MM.1S (cell line): ENCODE data around the gene SPINT2.

Experiments used
- DNase-seq: peaks from one replicate; pipeline ENCODE4 v3.0.0-alpha.2; 2015
- H2AFZ ChIP-seq: fragments of 300-600 bp; sonication (generic); 2 replicates; pipeline ENCODE4 v1.6.0; 2016; ENCODE audit warnings: antibody characterized with exemption, low read length
- H3F3A ChIP-seq: fragments of 300-600 bp; sonication (generic); 2 replicates; pipeline ENCODE4 v1.6.1; 2016; ENCODE audit warnings: mild to moderate bottlenecking, antibody characterized with exemption, low read length, moderate library complexity, mixed read lengths; ENCODE audit not compliant: insufficient read depth
- H3K27ac ChIP-seq: fragments of 300-600 bp; sonication (generic); 2 replicates; pipeline ENCODE4 v1.5.1; 2016; ENCODE audit warnings: mild to moderate bottlenecking, low read length
- H3K27me3 ChIP-seq: fragments of 300-600 bp; sonication (generic); replicated peaks from 2 replicates; pipeline ENCODE4 v1.6.0; 2016; ENCODE audit warnings: low read length; ENCODE audit not compliant: insufficient read depth
- H3K36me3 ChIP-seq: fragments of 300-600 bp; sonication (generic); replicated peaks from 2 replicates; pipeline ENCODE4 v1.6.1; 2016; ENCODE audit warnings: mild to moderate bottlenecking, low read length, mixed read lengths; ENCODE audit not compliant: insufficient read depth
- H3K4me1 ChIP-seq: fragments of 300-600 bp; sonication (generic); 2 replicates; pipeline ENCODE4 v1.6.1; 2016; ENCODE audit warnings: low read length, mixed read lengths
- H3K4me2 ChIP-seq: fragments of 300-600 bp; sonication (generic); 2 replicates; pipeline ENCODE4 v1.6.0; 2016; ENCODE audit warnings: low read depth, low read length
- H3K4me3 ChIP-seq: fragments of 300-600 bp; sonication (generic); 2 replicates; pipeline ENCODE4 v1.5.1; 2016; ENCODE audit warnings: low read length, mixed read lengths
- H3K79me2 ChIP-seq: fragments of 300-600 bp; sonication (generic); 2 replicates; pipeline ENCODE4 v1.6.1; 2016; ENCODE audit warnings: mixed run types, low read length, mixed read lengths
- H3K9ac ChIP-seq: fragments of 300-600 bp; sonication (generic); 2 replicates; pipeline ENCODE4 v1.6.1; 2016; ENCODE audit warnings: low read length, mixed read lengths
- H3K9me2 ChIP-seq: fragments of 300-600 bp; sonication (generic); replicated peaks from 2 replicates; pipeline ENCODE4 v1.6.1; 2016; ENCODE audit warnings: mild to moderate bottlenecking, low read length, mixed read lengths; ENCODE audit not compliant: insufficient read depth
- H3K9me3 ChIP-seq: fragments of 300-600 bp; sonication (generic); replicated peaks from 2 replicates; pipeline ENCODE4 v1.6.1; 2016; ENCODE audit warnings: mild to moderate bottlenecking, low read length, mixed read lengths; ENCODE audit not compliant: insufficient read depth
- H4K20me1 ChIP-seq: fragments of 300-600 bp; sonication (generic); 2 replicates; pipeline ENCODE4 v1.6.1; 2016; ENCODE audit warnings: mild to moderate bottlenecking, low read length, moderate library complexity, mixed read lengths; ENCODE audit not compliant: insufficient read depth
- EZH2 ChIP-seq: fragments of 300-600 bp; sonication (generic); optimal IDR thresholded peaks from 2 replicates; pipeline ENCODE3; 2017; ENCODE audit warnings: low read depth, mild to moderate bottlenecking, antibody characterized with exemption, low read length, mixed read lengths
- EZH2phosphoT487 ChIP-seq: fragments of 300-600 bp; sonication (generic); IDR thresholded peaks from 2 replicates; pipeline ENCODE4 v1.6.1; 2018; ENCODE audit warnings: antibody characterized with exemption, low read length
- TF ChIP-seq, protein P1 (sequence below): fragments of 300-600 bp; sonication (generic); IDR thresholded peaks from 2 replicates; pipeline ENCODE4 v1.5.1; 2016; ENCODE audit warnings: antibody characterized with exemption, low read length, mixed read lengths

Gene SPINT2

DNA sequence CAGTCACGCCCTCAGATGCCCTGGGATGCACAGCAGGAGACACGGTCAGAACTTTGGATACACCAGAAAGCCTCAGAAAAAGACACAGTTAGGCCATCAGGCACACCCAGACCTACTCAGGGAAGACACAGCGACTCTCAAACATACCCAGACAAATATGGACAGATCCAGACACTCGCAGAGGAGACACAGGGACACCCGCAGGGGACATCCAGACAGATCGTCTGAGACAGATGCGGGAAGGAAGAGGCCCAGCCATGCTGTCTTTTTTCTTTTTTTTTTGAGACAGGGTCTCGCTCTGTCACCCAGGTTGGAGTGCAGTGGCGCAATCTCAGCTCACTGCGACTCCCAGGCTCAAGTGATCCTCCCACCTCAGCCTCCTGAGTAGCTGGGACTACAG lies 45.2 kb upstream of the SPINT2 start:
- H3K9ac ChIP-seq, result no peak overlapping the region

DNA sequence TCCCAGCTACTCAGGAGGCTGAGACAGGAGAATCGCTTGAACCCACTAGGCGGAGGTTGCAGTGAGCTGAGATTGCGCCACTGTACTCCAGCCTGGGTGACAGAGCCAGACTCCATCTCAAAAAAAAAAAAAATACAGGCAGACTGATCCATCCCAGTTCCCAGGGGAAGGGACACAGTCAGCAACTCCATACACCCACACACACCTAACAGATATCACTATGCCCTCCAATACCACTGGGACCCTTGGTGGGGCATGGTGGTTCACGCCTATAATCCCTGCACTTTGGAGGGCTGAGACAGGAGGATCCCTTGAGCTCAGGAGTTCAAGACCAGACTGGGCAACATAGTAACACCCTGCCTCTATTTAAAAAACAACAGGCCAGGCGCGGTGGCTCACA lies 43.0 kb upstream of the SPINT2 start:
- H3K4me1 ChIP-seq, result 0 out of 2 replicates have a peak, but pooled peaks cover 3% of the 10 kb centered on the region
- H3K79me2 ChIP-seq, result no peaks in the 10 kb centered on the region
- no peak overlapping the region for H3K4me3 ChIP-seq
- H4K20me1 ChIP-seq, result no peaks in the 10 kb centered on the region
- H3F3A ChIP-seq, result no peaks in the 10 kb centered on the region
- H2AFZ ChIP-seq, result no peak overlapping the region
- H3K4me2 ChIP-seq, result no peak overlapping the region
- H3K9me2 ChIP-seq, result no peaks in the 10 kb centered on the region
- peaks cover 24% of the 10 kb centered on the region for H3K27me3 ChIP-seq
- H3K9ac ChIP-seq, result no peak overlapping the region
- TF ChIP-seq, protein P1, sequence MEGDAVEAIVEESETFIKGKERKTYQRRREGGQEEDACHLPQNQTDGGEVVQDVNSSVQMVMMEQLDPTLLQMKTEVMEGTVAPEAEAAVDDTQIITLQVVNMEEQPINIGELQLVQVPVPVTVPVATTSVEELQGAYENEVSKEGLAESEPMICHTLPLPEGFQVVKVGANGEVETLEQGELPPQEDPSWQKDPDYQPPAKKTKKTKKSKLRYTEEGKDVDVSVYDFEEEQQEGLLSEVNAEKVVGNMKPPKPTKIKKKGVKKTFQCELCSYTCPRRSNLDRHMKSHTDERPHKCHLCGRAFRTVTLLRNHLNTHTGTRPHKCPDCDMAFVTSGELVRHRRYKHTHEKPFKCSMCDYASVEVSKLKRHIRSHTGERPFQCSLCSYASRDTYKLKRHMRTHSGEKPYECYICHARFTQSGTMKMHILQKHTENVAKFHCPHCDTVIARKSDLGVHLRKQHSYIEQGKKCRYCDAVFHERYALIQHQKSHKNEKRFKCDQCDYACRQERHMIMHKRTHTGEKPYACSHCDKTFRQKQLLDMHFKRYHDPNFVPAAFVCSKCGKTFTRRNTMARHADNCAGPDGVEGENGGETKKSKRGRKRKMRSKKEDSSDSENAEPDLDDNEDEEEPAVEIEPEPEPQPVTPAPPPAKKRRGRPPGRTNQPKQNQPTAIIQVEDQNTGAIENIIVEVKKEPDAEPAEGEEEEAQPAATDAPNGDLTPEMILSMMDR, result no peak
- no peaks in the 10 kb centered on the region for H3K36me3 ChIP-seq
- H3K27ac ChIP-seq, result no peak overlapping the region
- DNase-seq, result no peak
- no peaks in the 10 kb centered on the region for H3K9me3 ChIP-seq

More for the DNA sequence above, 45.2 kb upstream of the SPINT2 start:
- no peaks in the 10 kb centered on the region for H3K9me2 ChIP-seq
- no peak overlapping the region for H2AFZ ChIP-seq
- no peak overlapping the region for H3K4me3 ChIP-seq
- H3K9me3 ChIP-seq, result no peaks in the 10 kb centered on the region
- no peak overlapping the region for H3K27ac ChIP-seq
- peaks cover 8% of the 10 kb centered on the region; the same call in 1 of the 2 replicates for H3K4me1 ChIP-seq
- H3K27me3 ChIP-seq, result peaks cover 25% of the 10 kb centered on the region
- no peak for TF ChIP-seq EZH2phosphoT487
- TF ChIP-seq, protein P1, result no peak
- TF ChIP-seq EZH2, result no peak
- H4K20me1 ChIP-seq, result no peaks in the 10 kb centered on the region
- H3F3A ChIP-seq, result peaks cover 4% of the 10 kb centered on the region; the same call in 1 of the 2 replicates
- H3K4me2 ChIP-seq, result no peak overlapping the region
- no peaks in the 10 kb centered on the region for H3K79me2 ChIP-seq
- no peaks in the 10 kb centered on the region for H3K36me3 ChIP-seq
- no peak for DNase-seq

DNA sequence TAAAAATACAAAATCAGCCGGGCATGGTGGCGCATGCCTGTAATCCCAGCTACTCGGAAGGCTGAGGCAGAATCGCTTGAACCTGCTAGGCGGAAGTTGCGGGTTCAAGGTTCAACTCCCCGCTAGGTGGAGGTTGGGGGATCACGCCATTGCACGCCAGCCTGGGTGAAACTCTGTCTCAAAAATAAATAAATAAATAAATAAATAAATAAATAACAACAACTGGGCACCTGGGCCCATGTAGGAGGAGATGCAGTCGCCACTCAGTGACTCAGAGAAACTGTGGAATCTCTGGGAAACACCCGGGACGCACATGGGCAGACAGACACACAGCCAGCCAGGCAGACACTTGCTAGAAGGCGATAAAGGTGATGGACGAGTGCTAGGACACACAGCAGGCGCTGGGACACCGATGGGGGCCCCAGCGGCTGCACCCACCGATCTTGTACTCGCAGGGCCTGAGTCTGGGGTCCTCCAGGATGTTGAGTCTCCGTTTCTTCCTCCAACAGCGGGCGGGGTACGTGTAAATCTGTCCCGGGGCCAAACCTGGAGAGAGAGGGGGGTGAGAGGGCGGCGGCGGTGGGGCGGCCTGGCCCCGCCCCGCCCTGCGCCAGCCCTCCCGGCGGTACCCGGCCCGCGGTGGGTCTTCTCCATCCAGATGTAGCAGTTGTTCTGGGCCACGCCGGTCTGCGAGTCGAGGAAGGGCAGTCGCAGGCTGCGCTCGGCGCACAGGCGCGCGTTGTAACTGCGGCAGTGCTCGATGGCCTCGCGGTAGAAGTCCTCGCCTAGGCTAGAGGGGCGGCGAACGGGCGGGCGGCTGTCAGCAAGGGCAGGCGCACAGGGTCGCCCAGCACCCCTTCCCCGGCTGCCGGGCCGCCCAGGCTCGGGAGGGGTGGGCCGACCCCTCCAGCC lies 42.2 kb upstream of the SPINT2 start:
- H3K4me2 ChIP-seq, result no peak overlapping the region
- no peaks in the 10 kb centered on the region for H3K9me3 ChIP-seq
- H3K9ac ChIP-seq, result no peak overlapping the region
- no peaks in the 10 kb centered on the region for H3F3A ChIP-seq
- no peaks in the 10 kb centered on the region for H3K36me3 ChIP-seq
- no peaks in the 10 kb centered on the region for H4K20me1 ChIP-seq
- H3K27me3 ChIP-seq, result peaks cover 31% of the 10 kb centered on the region
- no peaks in the 10 kb centered on the region for H3K79me2 ChIP-seq
- H3K4me3 ChIP-seq, result no peak overlapping the region
- 0 out of 2 replicates have a peak, but pooled peaks cover 3% of the 10 kb centered on the region for H3K4me1 ChIP-seq
- H3K27ac ChIP-seq, result no peak overlapping the region
- no peak for DNase-seq
- TF ChIP-seq, protein P1, result no peak
- TF ChIP-seq EZH2phosphoT487, result no peak
- TF ChIP-seq EZH2, result no peak
- no peaks in the 10 kb centered on the region for H3K9me2 ChIP-seq
- no peak overlapping the region for H2AFZ ChIP-seq
